ENCODE data around the gene SERINC4.
"Not testable (repeated sequence)": the region's sequence is repeated elsewhere in the genome, so short reads cannot be mapped to it uniquely, and the experiment has no call there.

SERINC4 gene

DNA sequence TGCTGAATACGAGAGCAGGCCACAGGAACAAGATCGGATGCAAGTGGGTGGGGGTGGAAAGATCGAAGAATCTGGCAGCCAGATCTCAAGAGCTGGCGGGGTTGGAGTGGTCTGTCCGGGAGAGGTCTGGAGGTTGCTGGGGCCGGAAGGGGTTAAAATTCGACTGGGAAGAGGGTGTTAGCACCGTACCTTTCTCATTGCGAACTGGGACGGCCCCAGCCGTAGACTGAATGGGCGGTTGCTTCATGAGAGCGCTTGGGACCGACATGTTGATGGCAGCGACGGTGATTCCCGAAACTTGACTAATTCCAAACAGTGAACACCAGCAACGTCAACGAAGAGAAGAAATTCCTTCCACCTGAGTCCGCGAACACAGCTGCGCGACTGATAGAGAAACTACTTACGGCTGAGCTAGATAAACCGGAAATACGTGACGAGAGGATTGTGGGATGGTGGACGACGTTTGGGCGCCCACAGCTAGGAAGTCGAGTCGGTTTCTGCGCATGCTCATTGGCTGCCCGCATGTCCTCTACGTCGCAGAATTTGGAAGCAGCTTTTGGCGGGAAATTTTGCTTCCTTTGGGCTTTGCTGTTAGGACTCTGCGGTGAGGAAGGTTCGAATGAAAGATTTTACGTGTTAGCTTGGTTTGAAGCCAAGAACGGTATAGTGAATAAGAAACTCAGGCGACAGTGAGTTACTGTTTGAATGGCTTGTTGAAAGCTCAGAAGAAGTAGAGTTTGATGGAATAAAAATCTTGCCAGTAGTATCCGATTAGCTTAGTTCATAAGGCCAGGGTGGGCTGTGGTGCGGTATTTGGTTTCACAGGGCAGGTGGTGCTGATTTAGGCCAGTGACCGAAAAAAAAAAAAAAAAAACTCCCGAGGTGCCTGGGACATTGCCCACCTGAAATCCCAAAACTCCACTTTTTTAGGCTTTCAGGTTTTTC is 24.6 kb upstream of the SERINC4 start, which contains the start of gene MFAP1:
MFAP1 (minus strand) TSS at position 389 of the 945 bp plus-strand sequence; CDS start at position 268, 121 bp downstream.
- TF ChIP-seq, protein P1, sequence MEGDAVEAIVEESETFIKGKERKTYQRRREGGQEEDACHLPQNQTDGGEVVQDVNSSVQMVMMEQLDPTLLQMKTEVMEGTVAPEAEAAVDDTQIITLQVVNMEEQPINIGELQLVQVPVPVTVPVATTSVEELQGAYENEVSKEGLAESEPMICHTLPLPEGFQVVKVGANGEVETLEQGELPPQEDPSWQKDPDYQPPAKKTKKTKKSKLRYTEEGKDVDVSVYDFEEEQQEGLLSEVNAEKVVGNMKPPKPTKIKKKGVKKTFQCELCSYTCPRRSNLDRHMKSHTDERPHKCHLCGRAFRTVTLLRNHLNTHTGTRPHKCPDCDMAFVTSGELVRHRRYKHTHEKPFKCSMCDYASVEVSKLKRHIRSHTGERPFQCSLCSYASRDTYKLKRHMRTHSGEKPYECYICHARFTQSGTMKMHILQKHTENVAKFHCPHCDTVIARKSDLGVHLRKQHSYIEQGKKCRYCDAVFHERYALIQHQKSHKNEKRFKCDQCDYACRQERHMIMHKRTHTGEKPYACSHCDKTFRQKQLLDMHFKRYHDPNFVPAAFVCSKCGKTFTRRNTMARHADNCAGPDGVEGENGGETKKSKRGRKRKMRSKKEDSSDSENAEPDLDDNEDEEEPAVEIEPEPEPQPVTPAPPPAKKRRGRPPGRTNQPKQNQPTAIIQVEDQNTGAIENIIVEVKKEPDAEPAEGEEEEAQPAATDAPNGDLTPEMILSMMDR (IDR thresholded peaks at IDR 0.05; ENCODE audit: borderline replicate concordance, insufficient read depth, low read depth, low read length), result no peak
- H3K4me3 ChIP-seq (ENCODE audit: low read depth, low read length), result peak within 1 kb of the TSS; percentile 74

GRCh38 chr15:43821505-43821904 is 21.5 kb upstream of the SERINC4 start:
- TF ChIP-seq, protein P1 (IDR thresholded peaks at IDR 0.05; ENCODE audit: borderline replicate concordance, insufficient read depth, low read depth, low read length), result no peak
- H3K4me3 ChIP-seq (ENCODE audit: low read depth, low read length), result no peak overlapping the region

DNA sequence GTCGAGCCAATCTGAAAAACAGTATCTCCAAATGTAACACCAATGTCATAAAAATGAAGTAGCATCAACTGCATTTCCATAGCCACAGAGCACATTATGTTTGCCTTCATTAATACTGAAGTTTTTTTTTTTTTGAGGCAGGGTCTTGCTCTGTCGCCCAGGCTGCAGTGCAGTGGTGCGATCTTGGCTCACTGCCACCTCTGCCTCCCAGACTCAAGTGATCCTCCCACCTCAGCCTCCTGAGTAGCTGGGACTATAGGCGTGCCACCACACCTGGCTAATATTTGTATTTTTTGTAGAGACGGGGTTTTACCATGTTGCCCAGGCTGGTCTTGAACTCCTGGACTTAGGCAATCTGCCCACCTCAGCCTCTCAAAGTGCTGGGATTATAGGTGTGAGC is 15.0 kb upstream of the SERINC4 start:
- not testable (repeated sequence) for H3K4me3 ChIP-seq (ENCODE audit: low read depth, low read length)

- TF ChIP-seq, protein P1 (IDR thresholded peaks at IDR 0.05; ENCODE audit: borderline replicate concordance, insufficient read depth, low read depth, low read length), result no peak
- H3K4me3 ChIP-seq (ENCODE audit: low read depth, low read length), result no peak overlapping the region
Measured at GRCh38 chr15:43808960-43809678, 9.1 kb upstream of the SERINC4 start.

- TF ChIP-seq, protein P1 (IDR thresholded peaks at IDR 0.05; ENCODE audit: borderline replicate concordance, insufficient read depth, low read depth, low read length), result no peak
- no peak overlapping the region for H3K4me3 ChIP-seq (ENCODE audit: low read depth, low read length)
Measured at GRCh38 chr15:43808435-43808950, 8.5 kb upstream of the SERINC4 start.

- H3K4me3 ChIP-seq (ENCODE audit: low read depth, low read length), result not testable (repeated sequence)
Measured at GRCh38 chr15:43802676-43803075, 2.7 kb upstream of the SERINC4 start.

GRCh38 chr15:43800286-43801141 is 494 bp upstream of the SERINC4 start, which contains the start of gene HYPK:
Gene HYPK, plus strand, starts transcription at chr15:43800599. Its CDS starts 24 bp downstream, at chr15:43800623.
- TF ChIP-seq, protein P1 (IDR thresholded peaks at IDR 0.05; ENCODE audit: borderline replicate concordance, insufficient read depth, low read depth, low read length), result no peak
- peak within 1 kb of the TSS; percentile 81 for H3K4me3 ChIP-seq (ENCODE audit: low read depth, low read length)

Data from GM12875 (cell line).